Myocyte (in vitro differentiated cells): ENCODE results near the gene LAMC1. TPM values are rescaled to one million over a fixed set of nuclear protein-coding genes. Genes with fewer than 3 reads are reported as not detected.

Experiments used
- DNase-seq: peaks from one replicate; pipeline ENCODE4 v3.0.0-alpha.2; 2012; ENCODE audit warnings: low read depth
- polyA plus RNA-seq: library from polyadenylated mRNA; unstranded; fragments of >200 nt; gene quantifications from one replicate; pipeline ENCODE4 v1.2.1, GENCODE V29; 2012; ENCODE audit warnings: missing spikeins
- total RNA-seq: library from RNA; depleted of rRNA; stranded (reverse); fragments of >200 nt; gene quantifications from 2 replicates; pipeline ENCODE4 v1.2.3, GENCODE V29; 2014

Gene LAMC1
- 298 and 303 TPM in 2 replicates for total RNA-seq
- polyA plus RNA-seq: 189 TPM

- peak; percentile 90 for DNase-seq
Observed at GRCh38 chr1:183023146-183023600, at the start of gene LAMC1. Gene LAMC1, plus strand, starts transcription at chr1:183023420. Its CDS starts 297 bp downstream, at chr1:183023717.

- DNase-seq: peak; percentile 54
Observed at GRCh38 chr1:182974506-182975191, 48.6 kb upstream of the LAMC1 start.

- no peak for DNase-seq
Observed at GRCh38 chr1:182977480-182977879, 45.7 kb upstream of the LAMC1 start.

- DNase-seq: no peak
Observed at GRCh38 chr1:182978151-182978853, 44.9 kb upstream of the LAMC1 start.

GRCh38 chr1:182984138-182984537 is 39.1 kb upstream of the LAMC1 start:
- DNase-seq: no peak

GRCh38 chr1:182984621-182985020 is 38.6 kb upstream of the LAMC1 start:
- DNase-seq: no peak

GRCh38 chr1:182985876-182986275 is 37.3 kb upstream of the LAMC1 start:
- DNase-seq: no peak

GRCh38 chr1:182990413-182991144 is 32.6 kb upstream of the LAMC1 start:
- DNase-seq: no peak

- DNase-seq: no peak
Observed at GRCh38 chr1:182993746-182994145, 29.5 kb upstream of the LAMC1 start.

GRCh38 chr1:182995894-182996293 is 27.3 kb upstream of the LAMC1 start:
- no peak for DNase-seq

GRCh38 chr1:182996816-182997215 is 26.4 kb upstream of the LAMC1 start:
- no peak for DNase-seq

GRCh38 chr1:182998482-182998881 is 24.7 kb upstream of the LAMC1 start:
- no peak for DNase-seq

- no peak for DNase-seq
Observed at GRCh38 chr1:183000167-183000962, 22.9 kb upstream of the LAMC1 start.

GRCh38 chr1:183002267-183002666 is 21.0 kb upstream of the LAMC1 start:
- no peak for DNase-seq

GRCh38 chr1:183002797-183003196 is 20.4 kb upstream of the LAMC1 start:
- DNase-seq: no peak

GRCh38 chr1:183003203-183003602 is 20.0 kb upstream of the LAMC1 start:
- peak; percentile 36 for DNase-seq

- DNase-seq: no peak
Observed at GRCh38 chr1:183004141-183004540, 19.1 kb upstream of the LAMC1 start.

- DNase-seq: no peak
Observed at GRCh38 chr1:183011859-183012258, 11.4 kb upstream of the LAMC1 start.

- DNase-seq: no peak
Observed at GRCh38 chr1:183012301-183012994, 10.8 kb upstream of the LAMC1 start.

GRCh38 chr1:183019139-183019740 is 4.0 kb upstream of the LAMC1 start:
- no peak for DNase-seq
